ENCODE results near the gene NR2F2.

The NR2F2 gene

DNA sequence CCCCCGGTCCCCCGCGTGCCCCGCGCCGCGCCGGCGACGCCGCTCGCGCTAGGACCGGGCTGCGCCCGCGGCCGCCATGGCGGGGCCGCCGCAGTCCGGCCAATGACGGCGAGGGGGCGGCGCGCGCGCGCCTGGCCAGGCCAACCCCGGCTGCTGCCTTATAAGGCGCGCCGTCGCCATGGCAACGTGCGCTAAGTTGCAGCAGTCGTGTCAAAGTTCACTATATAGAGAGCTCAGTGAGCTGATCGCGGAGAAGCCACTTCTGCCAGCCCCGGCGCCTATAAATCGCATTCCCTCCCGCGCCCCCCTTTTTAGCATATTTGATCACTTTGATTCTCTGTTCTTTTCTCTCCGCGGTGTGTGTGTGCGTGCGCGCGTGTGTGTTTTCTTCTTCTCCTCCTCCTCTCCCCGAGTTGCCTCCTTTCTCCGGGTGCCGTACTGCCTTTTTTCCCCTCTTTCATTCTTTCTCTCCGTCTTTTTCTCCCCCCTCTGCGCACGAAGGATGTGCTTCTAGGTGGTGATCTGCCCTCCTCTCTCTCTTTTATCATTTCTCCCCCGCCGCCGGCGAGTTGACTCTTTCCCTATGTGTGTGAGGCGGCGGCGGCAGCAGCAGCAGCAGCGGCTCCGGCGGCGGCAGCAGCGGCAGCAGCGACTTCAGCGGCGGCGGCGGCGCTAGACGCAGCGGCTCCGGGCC, at the start of gene NR2F2:
Gene NR2F2, plus strand, starts transcription at position 251 of the 694 bp plus-strand sequence. CDS start 1,406 bp downstream, outside the sequence.
- peak; percentile 96 for DNase-seq (ENCODE audit: low spot score)

DNA sequence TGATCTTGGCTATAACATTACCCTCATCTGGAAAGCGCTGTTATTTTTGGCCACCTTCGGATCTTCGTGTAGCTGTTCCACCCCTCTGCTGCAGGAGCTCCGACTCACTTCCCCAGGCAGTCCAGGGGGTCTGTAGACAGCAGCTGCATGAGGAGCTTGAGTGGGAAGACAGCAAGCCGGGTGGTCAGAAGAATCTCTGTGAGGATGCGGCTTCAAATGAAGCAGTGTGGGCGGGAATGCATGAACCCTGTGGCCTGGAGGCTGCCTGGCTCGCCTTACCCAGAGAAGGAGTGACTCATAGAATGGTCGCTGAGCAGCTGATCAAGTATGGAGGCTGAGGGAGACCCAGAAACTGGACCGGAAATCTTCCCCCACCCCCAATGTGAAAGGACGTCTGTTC, 45.2 kb upstream of the NR2F2 start:
- no peak for DNase-seq (ENCODE audit: low spot score)

GRCh38 chr15:96285729-96286254, 44.7 kb upstream of the NR2F2 start:
- no peak for DNase-seq (ENCODE audit: low spot score)

- DNase-seq (ENCODE audit: low spot score): no peak
Observed at GRCh38 chr15:96290679-96291078, 39.8 kb upstream of the NR2F2 start.

DNA sequence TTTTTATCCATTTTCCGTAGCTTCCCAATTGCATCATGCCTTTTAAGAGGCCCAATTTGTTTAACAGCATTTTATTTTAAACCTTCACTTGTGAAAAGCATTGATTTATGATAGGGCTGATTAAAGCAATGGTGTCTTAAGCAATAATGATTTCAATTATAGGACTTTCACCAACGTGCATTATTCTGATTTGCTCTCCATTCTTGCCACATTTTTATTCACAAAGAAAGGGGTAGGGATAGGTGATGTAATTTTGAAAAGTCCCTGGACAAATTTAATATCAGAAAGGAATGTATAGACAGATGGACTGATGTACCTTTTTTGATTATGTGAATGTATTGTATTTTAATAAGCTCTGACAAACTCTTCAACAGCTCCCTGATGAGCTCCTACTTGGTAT, 37.9 kb upstream of the NR2F2 start:
- DNase-seq (ENCODE audit: low spot score): no peak

GRCh38 chr15:96293441-96293840, 37.1 kb upstream of the NR2F2 start:
- no peak for DNase-seq (ENCODE audit: low spot score)

DNA sequence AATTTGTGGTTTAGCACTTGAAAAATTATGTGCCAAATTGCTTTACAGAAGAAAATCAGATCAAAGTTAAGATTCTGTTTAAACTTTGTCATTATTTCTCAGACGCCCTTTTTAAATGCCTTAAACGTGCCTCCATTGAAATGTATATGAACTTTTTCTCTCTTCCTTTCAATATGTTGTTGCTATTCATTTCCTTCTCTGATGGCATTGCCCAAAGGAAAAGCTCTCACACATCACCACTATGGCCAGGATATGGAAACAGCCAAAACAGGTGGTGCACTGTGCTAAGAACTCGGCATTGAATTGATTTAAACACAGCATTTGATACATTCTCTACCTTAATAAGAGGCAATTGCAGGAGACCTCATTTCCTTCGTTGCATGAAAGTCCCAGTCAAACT, 35.7 kb upstream of the NR2F2 start:
- no peak for DNase-seq (ENCODE audit: low spot score)

DNA sequence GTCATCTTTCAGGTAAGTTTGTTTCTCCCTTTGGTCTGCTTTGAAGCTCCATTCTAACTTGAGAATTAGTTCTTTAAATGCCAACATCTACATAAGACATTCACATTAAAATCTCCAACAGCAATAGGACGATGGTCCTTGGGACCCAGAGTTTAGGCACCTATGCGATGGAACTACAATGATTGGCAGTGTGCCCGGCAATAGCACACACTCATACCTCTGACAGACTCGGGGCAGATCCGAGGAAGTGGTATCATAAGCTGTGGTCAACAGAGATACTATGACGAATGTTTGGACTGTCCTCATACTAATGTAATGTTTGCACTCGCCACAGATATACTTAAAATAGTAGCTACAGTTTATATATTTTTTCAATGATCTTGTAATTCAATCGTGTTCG, 34.2 kb upstream of the NR2F2 start:
- DNase-seq (ENCODE audit: low spot score): no peak

- no peak for DNase-seq (ENCODE audit: low spot score)
Observed at GRCh38 chr15:96297783-96298182, 32.7 kb upstream of the NR2F2 start.

DNA sequence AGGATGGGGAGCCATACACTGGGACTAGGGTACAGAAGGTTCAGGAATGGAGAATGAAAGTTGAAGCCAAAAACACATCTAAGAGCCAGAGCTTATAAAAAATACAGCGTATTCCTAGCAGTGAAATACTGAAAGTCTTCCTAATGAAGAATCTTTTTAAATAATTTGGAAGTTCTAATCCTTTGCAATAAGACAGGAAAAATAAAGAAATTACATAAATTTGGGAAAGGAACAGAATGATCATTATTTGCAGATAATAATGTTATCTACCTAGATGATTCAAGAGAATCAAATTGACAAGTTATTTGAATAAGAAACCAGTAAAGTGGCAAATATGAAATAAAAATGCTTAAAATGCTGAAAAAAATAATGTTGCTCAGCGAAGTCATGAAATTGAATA, 32.3 kb upstream of the NR2F2 start:
- no peak for DNase-seq (ENCODE audit: low spot score)

DNA sequence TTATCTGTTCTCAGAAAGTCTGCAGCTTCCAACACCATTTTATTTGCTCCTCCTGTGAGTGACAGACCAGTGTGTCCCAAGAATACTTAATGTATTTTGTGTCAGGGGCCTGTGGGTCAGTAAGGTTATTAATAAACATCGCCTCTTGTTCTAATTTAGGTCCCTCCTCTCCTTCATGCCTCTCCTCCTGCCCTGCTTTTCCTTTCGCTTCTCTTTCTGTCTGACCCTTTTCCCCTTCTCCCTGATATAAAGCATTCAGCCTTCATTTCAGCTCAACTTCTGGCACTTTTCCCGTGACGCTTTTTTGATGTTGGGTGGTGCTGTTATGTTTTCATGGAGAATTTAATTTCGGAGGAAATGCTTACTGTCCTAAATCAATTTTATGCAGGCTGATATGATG, 29.7 kb upstream of the NR2F2 start:
- DNase-seq (ENCODE audit: low spot score): no peak

DNA sequence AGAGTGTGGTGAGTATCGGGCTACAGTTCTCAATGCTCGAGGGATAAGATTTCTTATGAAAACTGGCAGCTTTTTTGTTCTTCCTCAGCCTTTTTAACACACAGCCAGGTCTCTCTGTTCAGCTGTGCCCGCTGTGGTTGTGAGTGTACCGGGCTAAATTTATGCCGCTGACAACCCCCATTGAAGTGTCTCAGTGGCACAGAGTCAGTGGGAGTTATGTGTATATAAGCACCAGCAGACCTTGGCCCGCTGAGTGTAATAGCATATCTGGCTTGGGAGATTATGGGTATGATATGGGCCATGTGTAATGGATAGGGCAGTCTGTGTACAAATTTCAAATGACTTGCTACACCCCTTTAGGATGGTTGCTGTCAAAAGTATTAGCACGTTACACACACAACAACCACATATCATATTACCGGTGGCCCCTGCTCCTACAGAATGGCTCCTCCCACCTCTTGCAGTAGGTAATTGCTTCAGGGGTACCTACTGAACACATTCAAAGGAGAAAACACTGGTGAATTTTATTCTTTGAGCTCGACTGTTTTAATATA, 26.9 kb upstream of the NR2F2 start:
- DNase-seq (ENCODE audit: low spot score): no peak

DNA sequence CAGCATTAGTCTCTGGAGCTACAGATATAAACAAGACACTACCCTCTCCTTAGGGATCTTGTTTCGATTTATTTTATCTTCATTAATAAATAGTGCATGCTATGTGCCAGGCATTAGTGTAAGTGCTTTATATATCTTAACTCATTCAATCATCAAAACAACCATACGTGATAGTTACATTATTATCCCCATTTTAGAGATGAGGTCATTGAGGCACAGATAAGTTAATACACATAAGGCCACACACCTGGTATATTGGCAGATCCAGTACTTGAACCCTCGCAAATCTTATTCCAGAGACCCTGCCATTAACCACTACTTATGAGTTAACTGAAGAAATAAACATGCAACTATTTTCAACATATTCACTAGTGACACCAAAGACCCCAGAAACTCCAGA, 25.7 kb upstream of the NR2F2 start:
- DNase-seq (ENCODE audit: low spot score): no peak

DNA sequence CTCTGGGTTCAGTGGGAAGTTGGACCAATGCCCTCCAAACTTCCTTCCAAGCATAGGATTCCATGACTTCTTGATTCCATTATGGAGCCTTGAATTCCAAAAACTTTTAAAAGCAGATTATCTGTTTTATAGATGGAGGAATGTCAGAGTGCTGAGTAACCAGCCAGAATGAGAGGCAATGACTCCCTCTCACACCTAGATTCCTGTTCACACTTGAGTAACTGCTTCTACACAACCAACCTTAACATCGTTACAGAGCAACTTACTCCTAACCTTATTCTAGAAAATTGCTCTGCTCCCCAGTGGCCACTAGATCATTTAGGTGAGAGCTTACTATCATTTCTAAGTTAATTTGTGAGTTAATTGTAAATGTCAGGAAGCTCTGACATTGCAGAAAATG, 24.2 kb upstream of the NR2F2 start:
- DNase-seq (ENCODE audit: low spot score): no peak

DNA sequence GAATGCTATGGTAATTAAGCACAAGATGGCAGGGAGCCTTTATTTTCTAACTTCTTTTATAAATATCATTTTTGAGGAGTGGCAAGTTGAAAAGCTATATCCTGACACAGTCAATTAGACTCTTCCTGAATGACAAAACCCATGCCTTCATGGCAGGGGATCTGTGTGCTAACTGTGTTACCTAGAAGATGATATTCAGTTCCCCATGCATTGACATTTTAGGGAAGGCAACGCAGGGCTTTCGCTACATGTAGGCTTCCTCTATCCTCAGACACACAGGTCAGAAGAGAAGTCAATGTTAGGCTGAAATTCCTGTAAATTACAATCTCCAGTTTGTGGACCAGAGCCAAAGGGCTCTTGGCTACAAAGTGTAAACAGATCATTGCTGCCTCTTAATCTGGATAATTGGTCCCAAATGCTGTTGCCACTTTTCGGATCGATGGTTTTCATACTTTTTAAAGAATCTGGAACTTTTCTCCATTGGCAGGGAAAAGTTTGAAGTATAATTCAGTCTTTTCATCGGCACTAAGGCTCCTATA, 22.6 kb upstream of the NR2F2 start:
- no peak for DNase-seq (ENCODE audit: low spot score)

DNA sequence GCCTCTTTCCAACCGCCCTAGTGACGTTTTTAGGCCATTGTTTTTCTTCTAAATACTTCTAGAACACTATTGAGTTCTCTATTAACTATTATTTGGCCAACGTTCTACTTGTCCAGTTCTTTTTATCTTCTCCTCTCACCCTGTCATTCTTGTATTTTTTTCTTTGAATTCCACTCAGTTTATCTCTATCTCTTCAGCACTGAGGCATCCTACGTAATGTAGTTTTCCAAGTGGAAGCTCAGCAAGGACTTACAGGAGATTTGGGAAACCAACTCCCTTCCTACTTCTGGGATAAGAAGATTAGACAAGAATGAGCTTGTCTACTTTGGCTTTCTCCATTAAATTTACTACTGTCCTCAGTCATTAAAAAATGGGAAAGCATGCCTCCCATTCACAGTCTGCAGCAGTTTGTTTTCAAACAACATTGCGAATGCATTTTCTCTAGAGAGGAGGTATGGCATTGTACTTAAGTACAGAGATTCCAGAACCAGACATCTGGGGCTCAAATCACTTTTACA, 21.3 kb upstream of the NR2F2 start:
- DNase-seq (ENCODE audit: low spot score): no peak

DNA sequence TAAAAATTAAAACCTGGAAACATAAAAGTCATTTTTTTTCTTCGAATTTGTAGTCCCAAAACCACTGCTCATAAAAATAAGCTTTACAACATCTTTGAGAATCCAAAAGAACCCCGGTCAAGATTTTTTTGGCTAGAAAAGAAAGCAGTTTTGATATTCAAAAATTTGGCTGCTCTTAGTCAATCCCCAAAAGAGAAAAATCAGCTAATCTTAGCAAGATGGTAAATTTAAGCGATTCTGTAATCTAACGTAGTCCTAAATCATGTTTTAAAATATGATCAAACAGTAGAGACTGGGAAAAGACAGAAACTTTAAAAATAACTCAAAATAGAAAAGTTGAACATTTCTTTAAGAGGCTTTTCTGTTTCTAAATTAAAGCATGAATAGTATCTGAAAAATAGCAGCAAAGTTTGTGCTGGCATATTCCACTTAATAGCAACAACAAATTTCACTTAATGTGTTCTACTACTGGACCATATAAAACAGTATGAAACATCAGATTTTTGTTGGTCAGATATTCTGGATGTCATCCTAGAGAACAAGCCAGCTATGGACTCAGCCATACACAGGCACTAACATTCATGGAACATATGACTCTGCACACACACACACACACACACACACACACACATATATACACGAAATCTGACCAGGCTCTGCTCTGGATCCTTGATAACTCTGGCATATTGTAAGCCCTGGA, 19.1 kb upstream of the NR2F2 start:
- no peak for DNase-seq (ENCODE audit: low spot score)

DNA sequence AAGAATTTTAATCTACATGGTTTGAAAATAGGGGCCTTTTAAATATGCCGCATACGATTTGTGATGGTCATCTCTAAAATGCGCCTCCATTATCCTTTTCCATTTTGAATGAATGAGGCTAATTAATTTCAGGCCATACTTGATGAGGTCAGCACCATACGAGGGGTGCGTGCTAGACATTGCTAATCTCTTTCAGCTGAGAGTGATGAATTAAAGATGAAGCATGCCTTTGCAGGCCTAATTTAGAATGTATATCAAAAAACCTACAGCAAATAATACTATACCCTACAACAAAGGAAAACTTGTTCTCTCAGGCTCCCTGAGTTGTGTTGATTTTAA, 18.6 kb upstream of the NR2F2 start:
- no peak for DNase-seq (ENCODE audit: low spot score)

DNA sequence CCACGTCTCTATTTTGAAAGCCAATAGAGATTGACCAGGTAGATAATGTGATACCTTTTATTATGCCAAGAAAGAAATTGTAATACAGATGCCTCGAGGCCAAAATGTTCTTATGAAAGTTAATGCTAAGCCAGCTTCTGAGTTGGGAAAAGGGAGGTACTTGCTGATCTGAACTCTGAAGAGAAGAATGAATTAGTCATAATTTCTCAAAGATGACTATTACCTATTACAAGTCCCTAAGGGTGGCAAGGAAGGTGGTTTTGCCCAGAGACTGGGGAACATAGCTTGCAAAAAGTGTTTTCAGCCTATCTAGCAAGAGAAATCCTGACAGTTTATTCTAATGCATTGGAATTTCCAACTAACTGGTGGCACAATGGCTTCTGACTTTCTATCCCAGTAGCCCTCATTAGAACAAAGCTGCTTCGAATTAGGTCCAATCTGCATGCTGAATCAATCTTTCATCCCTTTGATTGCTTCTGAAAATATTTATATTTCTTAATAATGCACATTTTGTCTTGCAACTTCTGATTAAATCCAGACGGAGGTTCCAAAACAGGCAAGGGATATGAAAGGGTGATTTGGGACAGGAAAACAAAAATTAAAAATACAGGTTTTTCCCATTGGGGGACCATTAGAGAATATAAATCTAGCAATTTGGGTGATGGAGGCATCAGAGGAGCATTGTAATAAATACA, 17.7 kb upstream of the NR2F2 start:
- no peak for DNase-seq (ENCODE audit: low spot score)

DNA sequence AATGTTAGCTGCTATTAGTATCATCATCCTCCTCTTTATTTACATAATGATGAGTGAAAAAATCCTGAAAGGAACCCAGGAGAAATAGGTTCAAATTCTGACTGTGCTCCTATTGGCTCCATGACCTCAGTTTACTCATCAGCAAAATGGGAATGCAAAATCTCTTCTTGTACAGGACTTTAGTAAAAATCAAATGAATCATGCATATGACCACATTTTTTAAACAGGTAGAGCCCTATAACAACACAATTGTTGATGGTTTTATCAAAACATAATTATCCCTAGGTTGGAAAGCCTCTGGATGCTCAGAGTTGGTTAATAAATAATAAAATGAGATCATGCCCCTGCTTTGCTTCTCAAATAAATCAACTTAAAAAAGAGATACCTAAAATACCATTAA, 16.0 kb upstream of the NR2F2 start:
- no peak for DNase-seq (ENCODE audit: low spot score)

DNA sequence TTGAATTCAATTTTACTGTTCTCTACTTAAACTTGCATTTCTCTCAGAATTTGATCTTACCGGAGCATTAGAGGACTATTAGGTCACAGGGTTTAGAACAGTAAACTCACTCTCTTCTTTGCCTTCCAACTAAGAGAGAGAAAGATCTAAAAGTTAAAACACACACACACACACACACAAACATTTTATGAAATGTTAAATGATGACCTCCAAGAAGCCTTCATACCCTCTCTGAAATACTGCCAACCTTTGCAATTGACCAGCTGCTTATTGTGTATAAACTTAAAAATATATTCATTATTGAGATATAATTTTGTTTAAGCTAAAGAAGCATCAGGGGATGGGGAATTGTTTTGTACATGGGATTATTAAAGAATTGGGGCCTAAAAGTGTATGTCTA, 15.5 kb upstream of the NR2F2 start:
- no peak for DNase-seq (ENCODE audit: low spot score)

GRCh38 chr15:96316953-96317629, 13.4 kb upstream of the NR2F2 start:
- peak; percentile 33 for DNase-seq (ENCODE audit: low spot score)
